K562 (cell line): ENCODE measurements around the gene DIS3L2. TPM values are rescaled to one million over a fixed set of nuclear protein-coding genes. Genes with fewer than 3 reads are reported as not detected.

Experiments
- ATAC-seq: fragments of 200-7000 bp; cut with Tn5 transposase; 3 replicates; pipeline ENCODE4 v1.9.1; 2020; ENCODE audit warnings: moderate library complexity
- BruUV-seq: library from RNA; stranded (reverse); fragments of 400-500 nt; replicated peaks from 2 replicates; lab custom pipeline; 2021; lab: Mats Ljungman, UMichigan
- CTCF ChIA-PET: fragments of 300-600 bp; formaldehyde crosslinking; extraction: SDS; loops from one replicate; lab custom pipeline; 2021; ENCODE audit warnings: low intra/inter-chr PET ratio; lab: Yijun Ruan, JAX
- POLR2A ChIA-PET: fragments of 300-600, 350-650 bp; sonication (Branson Sonifier 250); formaldehyde crosslinking; extraction: SDS; loops from one replicate; lab custom pipeline; 2021; ENCODE audit warnings: antibody characterized with exemption, inconsistent platforms; lab: Yijun Ruan, JAX
- DNase-seq, 4 experiments: peaks; one replicate each; pipeline versions ENCODE4 v3.0.0 to v3.0.0-alpha.2; 2011 to 2018; ENCODE audit warnings: low spot score in 3 of 4, mixed read lengths in 3 of 4; ENCODE audit errors: extremely low read depth in 1 of 4
- FAIRE-seq: peaks from 2 replicates; lab custom pipeline; 2011; peaks lifted over from hg19 to GRCh38; lab: Jason Lieb, UNC
- H2AFZ ChIP-seq: 2 replicates; pipeline ENCODE4 v1.6.0; 2011; ENCODE audit warnings: low read depth, low read length, control low read depth, inconsistent platforms
- H3K27ac ChIP-seq: fragments of 200-600 bp; 3 replicates; pipeline ENCODE4 v1.8.0; 2011; ENCODE audit warnings: low read depth, mild to moderate bottlenecking, control low read depth, inconsistent platforms, low read length, moderate library complexity, mixed read lengths; ENCODE audit errors: extremely low read depth
- H3K27me3 ChIP-seq, 2 experiments: fragments of 300-600 bp in 1 of 2; 2 replicates in 1 of 2; 3 replicates in 1 of 2; pipeline versions ENCODE4 v1.6.0 to v1.8.0; 2011; ENCODE audit warnings: inconsistent platforms in 2 of 2, low read length in 2 of 2, mild to moderate bottlenecking in 1 of 2, mixed read lengths in 1 of 2, moderate library complexity in 1 of 2; ENCODE audit not compliant: control insufficient read depth in 2 of 2, insufficient read depth in 2 of 2
- H3K36me3 ChIP-seq: fragments of 300-600 bp; 3 replicates; pipeline ENCODE4 v1.8.0; 2011; ENCODE audit warnings: mild to moderate bottlenecking, low read length, inconsistent platforms; ENCODE audit not compliant: control insufficient read depth, insufficient read depth
- H3K4me1 ChIP-seq, 2 experiments: fragments of 200-600 bp in 1 of 2; replicated peaks in 1 of 2; 2 replicates in 1 of 2; 3 replicates in 1 of 2; pipeline versions ENCODE4 v1.5.1 to v1.8.0; 2011; ENCODE audit warnings: inconsistent platforms in 2 of 2, low read length in 2 of 2, mild to moderate bottlenecking in 1 of 2, mixed read lengths in 1 of 2, moderate library complexity in 1 of 2; ENCODE audit not compliant: control insufficient read depth in 2 of 2, insufficient read depth in 2 of 2
- H3K4me2 ChIP-seq: 2 replicates; pipeline ENCODE4 v1.6.1; 2011; ENCODE audit warnings: low read length, control low read depth, inconsistent platforms, mixed read lengths; ENCODE audit not compliant: insufficient read depth
- H3K4me3 ChIP-seq: fragments of 200-600 bp; sonication (generic), shearing (Covaris generic); 2 replicates; pipeline ENCODE4 v1.5.1; 2016; ENCODE audit warnings: control low read depth, inconsistent platforms
- H3K79me2 ChIP-seq: fragments of 200-600 bp; 3 replicates; pipeline ENCODE4 v1.8.0; 2011; ENCODE audit warnings: low read length, inconsistent platforms; ENCODE audit not compliant: control insufficient read depth, insufficient read depth
- H3K9ac ChIP-seq, 2 experiments: 2 replicates each; pipeline versions ENCODE4 v1.6.0 to v1.6.1; 2011; ENCODE audit warnings: low read depth in 2 of 2, low read length in 2 of 2, control low read depth in 1 of 2, inconsistent platforms in 1 of 2, mild to moderate bottlenecking in 1 of 2, mixed read lengths in 1 of 2; ENCODE audit not compliant: insufficient read depth in 1 of 2
- H3K9me1 ChIP-seq: one replicate; pipeline ENCODE4 v1.6.0; 2011; ENCODE audit warnings: inconsistent platforms, mild to moderate bottlenecking, low read length, moderate library complexity; ENCODE audit not compliant: control insufficient read depth, insufficient read depth
- H3K9me3 ChIP-seq: replicated peaks from 2 replicates; pipeline ENCODE4 v1.5.1; 2011; ENCODE audit warnings: low read depth, low read length, inconsistent platforms; ENCODE audit not compliant: control insufficient read depth, insufficient read depth
- H4K20me1 ChIP-seq: replicated peaks from 2 replicates; pipeline ENCODE4 v1.6.1; 2011; ENCODE audit warnings: low read length, inconsistent platforms, mixed read lengths; ENCODE audit not compliant: control insufficient read depth, insufficient read depth
- EP400 ChIP-seq: fragments of 450-650 bp; IDR thresholded peaks from 2 replicates; pipeline ENCODE4 v1.6.1; 2017; ENCODE audit warnings: antibody characterized with exemption, mild to moderate bottlenecking, moderate library complexity
- FOXP1 ChIP-seq: sonication (generic); formaldehyde crosslinking; IDR thresholded peaks from 2 replicates; pipeline ENCODE4 v1.8.0; 2022; ENCODE audit warnings: mild to moderate bottlenecking, missing genetic modification reagents
- PCBP2 ChIP-seq: fragments of 200-400 bp; formaldehyde crosslinking; IDR thresholded peaks from 2 replicates; pipeline ENCODE4 v1.6.1; 2018; ENCODE audit warnings: low read length, low read depth, mild to moderate bottlenecking, moderate library complexity; ENCODE audit not compliant: poor library complexity, severe bottlenecking
- POLR2H ChIP-seq: IDR thresholded peaks from 2 replicates; pipeline ENCODE4 v1.6.1; 2016; ENCODE audit warnings: missing genetic modification characterization, low read depth, mild to moderate bottlenecking, control low read depth, missing compliant biosample characterization, moderate library complexity
- TAF1 ChIP-seq: IDR thresholded peaks from 2 replicates; pipeline ENCODE4 v1.6.1; 2011; ENCODE audit warnings: mild to moderate bottlenecking, low read length, moderate library complexity; ENCODE audit not compliant: insufficient read depth, control insufficient read depth, severe bottlenecking; ENCODE audit errors: extremely low read depth
- TFAM ChIP-seq: fragments of 250-450 bp; sonication (Bioruptor Pico); conservative IDR thresholded peaks from 2 replicates; pipeline ENCODE4 v1.5.0; 2021; ENCODE audit warnings: mild to moderate bottlenecking, moderate library complexity
- XRCC5 ChIP-seq: fragments of 200-400 bp; formaldehyde crosslinking; IDR thresholded peaks from 2 replicates; pipeline ENCODE4 v1.6.1; 2017; ENCODE audit warnings: low read depth, mild to moderate bottlenecking, low read length
- ZNF121 ChIP-seq: sonication (generic); formaldehyde crosslinking; conservative IDR thresholded peaks from 2 replicates; pipeline ENCODE4 v1.8.0; 2022; ENCODE audit warnings: missing genetic modification reagents
- WGBS: fragments of 100-300 bp; shearing (Covaris generic); methylation state at CpG from one replicate; pipeline ENCODE4 v1.1.6; 2016; ENCODE audit warnings: low coverage, mixed read lengths; ENCODE audit not compliant: insufficient coverage; ENCODE audit errors: missing lambda C conversion rate; 5-methylcytosine and 5-hydroxymethylcytosine counted together
- in situ Hi-C: fragments of 300-500 bp; cut with MboI; formaldehyde crosslinking; loops from 4 replicates; pipeline ENCODE4 v1.15.0; 2018; ENCODE audit warnings: inconsistent platforms, mixed read lengths
- intact Hi-C: fragments of 100-400 bp; cut with micrococcal nuclease; formaldehyde crosslinking; loops from 2 replicates; pipeline ENCODE4 v1.14.2; 2022
- polyA plus RNA-seq, 8 experiments: library from polyadenylated mRNA; depleted of rRNA in 4 of 8; stranded (reverse) in 5 of 8; unstranded in 3 of 8; fragments of >200 nt; fragmentation: Nextera tagmentation in 2 of 8; fragmentation: Illumina TruSeq in 1 of 8; extraction: Ambion mirVana in 2 of 8; extraction: Trizol in 1 of 8; gene quantifications; 2 replicates each; pipeline versions ENCODE4 v1.2.1 to v1.2.3, GENCODE V29; 2011 to 2014; ENCODE audit warnings: inconsistent platforms in 1 of 8, missing spikeins in 1 of 8
- total RNA-seq, 7 experiments: library from RNA; depleted of rRNA in 6 of 7; stranded (reverse); fragments of >200 nt in 6 of 7; fragmentation: Illumina TruSeq in 2 of 7; extraction: Trizol in 2 of 7; gene quantifications; 2 replicates each; pipeline versions ENCODE4 v1.2.1 to v1.2.3, GENCODE V29; 2011 to 2021; ENCODE audit warnings: low replicate concordance in 1 of 7
- TF ChIP-seq, protein P1 (sequence below), 3 experiments: fragments of 200-800 bp in 1 of 3; fragments of 250-450 bp in 1 of 3; fragments of 450-650 bp in 1 of 3; sonication (Bioruptor Pico) in 1 of 3; sonication (Bioruptor generic) in 1 of 3; formaldehyde crosslinking in 1 of 3; IDR thresholded peaks; 2 replicates each; pipeline versions ENCODE4 v1.6.1 to v1.8.0; 2016 to 2022; ENCODE audit warnings: mild to moderate bottlenecking in 2 of 3, missing genetic modification characterization in 2 of 3, missing compliant biosample characterization in 1 of 3, moderate library complexity in 1 of 3
- TF ChIP-seq, protein P2 (sequence below): sonication (generic); formaldehyde crosslinking; IDR thresholded peaks from 2 replicates; pipeline ENCODE4 v1.8.0; 2022; ENCODE audit warnings: mild to moderate bottlenecking, missing genetic modification reagents
- TF ChIP-seq, protein P3 (sequence below): IDR thresholded peaks from 2 replicates; pipeline ENCODE4 v1.6.1; 2011; ENCODE audit warnings: borderline replicate concordance, low read depth, mild to moderate bottlenecking, moderate library complexity, low read length; ENCODE audit not compliant: insufficient read depth, poor library complexity, severe bottlenecking
- TF ChIP-seq, protein P4 (sequence below): fragments of 450-650 bp; formaldehyde crosslinking; IDR thresholded peaks from 2 replicates; pipeline ENCODE4 v1.4.0; 2022; ENCODE audit warnings: mild to moderate bottlenecking, moderate library complexity

The DIS3L2 gene
- total and polyA plus RNA-seq, 9 of the 15 experiments (the other 6 are each of a cell fraction or from before 2014, with no cell fraction given), result 1.5 to 19.2 (median 11.2) TPM

DNA sequence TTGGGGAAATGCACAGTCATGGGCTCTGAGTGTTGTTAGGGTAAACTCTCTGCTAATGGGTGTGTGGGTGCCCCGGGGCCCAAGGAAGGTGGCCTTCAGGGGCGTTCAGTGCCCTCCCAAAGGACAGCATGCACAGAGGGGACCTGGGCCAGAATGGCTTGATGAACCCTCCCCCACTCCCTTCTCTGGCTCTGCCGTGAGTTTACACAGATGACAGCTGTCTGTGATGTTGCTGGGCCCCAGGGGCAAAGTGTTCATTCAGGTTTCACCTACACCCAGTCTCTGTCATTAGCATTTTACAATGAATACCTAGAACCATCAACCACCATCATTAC lies 38.5 kb upstream of the DIS3L2 start:
- Histone ChIP-seq H3K4me1 (peaks cover 0 to 31% of the 10 kb centered on the region in 2 experiments; a peak in 3 of 5 replicates), H3K36me3 (no peaks in the 10 kb centered on the region), H3K27me3 (peaks cover 30 to 74% of the 10 kb centered on the region in 2 experiments), H3K9me3 (no peaks in the 10 kb centered on the region), H3K4me3 (no peak overlapping the region), H3K27ac (no peak overlapping the region), H3K79me2 (no peaks in the 10 kb centered on the region), H4K20me1 (no peaks in the 10 kb centered on the region; the same call in none of the 2 replicates), H3K4me2 (no peak overlapping the region), H3K9ac (no peak overlapping the region), H3K9me1 (no peaks in the 10 kb centered on the region), H2AFZ (no peak overlapping the region)
- BruUV-seq, result no TSS peak
- POLR2A ChIA-PET, result no interaction called here
- intact Hi-C loops, result no loop called here
- FAIRE-seq, result no peak
- DNase-seq, result no peak
- no peak for ATAC-seq
- in situ Hi-C loops, result no loop called here
- 0% methylated on average over 1 of the region's 3 CpGs for WGBS
- CTCF ChIA-PET, result no interaction called here
- no peak for TF ChIP-seq EP400
- TF ChIP-seq TFAM (CRISPR knock-in tag), result no peak
- no peak for TF ChIP-seq TAF1
- TF ChIP-seq POLR2H (tag), result no peak
- TF ChIP-seq XRCC5, result no peak
- TF ChIP-seq, protein P1, sequence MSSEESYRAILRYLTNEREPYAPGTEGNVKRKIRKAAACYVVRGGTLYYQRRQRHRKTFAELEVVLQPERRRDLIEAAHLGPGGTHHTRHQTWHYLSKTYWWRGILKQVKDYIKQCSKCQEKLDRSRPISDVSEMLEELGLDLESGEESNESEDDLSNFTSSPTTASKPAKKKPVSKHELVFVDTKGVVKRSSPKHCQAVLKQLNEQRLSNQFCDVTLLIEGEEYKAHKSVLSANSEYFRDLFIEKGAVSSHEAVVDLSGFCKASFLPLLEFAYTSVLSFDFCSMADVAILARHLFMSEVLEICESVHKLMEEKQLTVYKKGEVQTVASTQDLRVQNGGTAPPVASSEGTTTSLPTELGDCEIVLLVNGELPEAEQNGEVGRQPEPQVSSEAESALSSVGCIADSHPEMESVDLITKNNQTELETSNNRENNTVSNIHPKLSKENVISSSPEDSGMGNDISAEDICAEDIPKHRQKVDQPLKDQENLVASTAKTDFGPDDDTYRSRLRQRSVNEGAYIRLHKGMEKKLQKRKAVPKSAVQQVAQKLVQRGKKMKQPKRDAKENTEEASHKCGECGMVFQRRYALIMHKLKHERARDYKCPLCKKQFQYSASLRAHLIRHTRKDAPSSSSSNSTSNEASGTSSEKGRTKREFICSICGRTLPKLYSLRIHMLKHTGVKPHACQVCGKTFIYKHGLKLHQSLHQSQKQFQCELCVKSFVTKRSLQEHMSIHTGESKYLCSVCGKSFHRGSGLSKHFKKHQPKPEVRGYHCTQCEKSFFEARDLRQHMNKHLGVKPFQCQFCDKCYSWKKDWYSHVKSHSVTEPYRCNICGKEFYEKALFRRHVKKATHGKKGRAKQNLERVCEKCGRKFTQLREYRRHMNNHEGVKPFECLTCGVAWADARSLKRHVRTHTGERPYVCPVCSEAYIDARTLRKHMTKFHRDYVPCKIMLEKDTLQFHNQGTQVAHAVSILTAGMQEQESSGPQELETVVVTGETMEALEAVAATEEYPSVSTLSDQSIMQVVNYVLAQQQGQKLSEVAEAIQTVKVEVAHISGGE (CRISPR knock-in tag; IDR thresholded peaks at IDR 0.05), result no peak
- no peak for TF ChIP-seq ZNF121 (CRISPR knock-in tag)
- TF ChIP-seq, protein P2, sequence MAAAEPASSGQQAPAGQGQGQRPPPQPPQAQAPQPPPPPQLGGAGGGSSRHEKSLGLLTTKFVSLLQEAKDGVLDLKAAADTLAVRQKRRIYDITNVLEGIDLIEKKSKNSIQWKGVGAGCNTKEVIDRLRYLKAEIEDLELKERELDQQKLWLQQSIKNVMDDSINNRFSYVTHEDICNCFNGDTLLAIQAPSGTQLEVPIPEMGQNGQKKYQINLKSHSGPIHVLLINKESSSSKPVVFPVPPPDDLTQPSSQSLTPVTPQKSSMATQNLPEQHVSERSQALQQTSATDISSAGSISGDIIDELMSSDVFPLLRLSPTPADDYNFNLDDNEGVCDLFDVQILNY (CRISPR knock-in tag), result no peak
- TF ChIP-seq FOXP1 (CRISPR knock-in tag), result no peak
- TF ChIP-seq, protein P3, sequence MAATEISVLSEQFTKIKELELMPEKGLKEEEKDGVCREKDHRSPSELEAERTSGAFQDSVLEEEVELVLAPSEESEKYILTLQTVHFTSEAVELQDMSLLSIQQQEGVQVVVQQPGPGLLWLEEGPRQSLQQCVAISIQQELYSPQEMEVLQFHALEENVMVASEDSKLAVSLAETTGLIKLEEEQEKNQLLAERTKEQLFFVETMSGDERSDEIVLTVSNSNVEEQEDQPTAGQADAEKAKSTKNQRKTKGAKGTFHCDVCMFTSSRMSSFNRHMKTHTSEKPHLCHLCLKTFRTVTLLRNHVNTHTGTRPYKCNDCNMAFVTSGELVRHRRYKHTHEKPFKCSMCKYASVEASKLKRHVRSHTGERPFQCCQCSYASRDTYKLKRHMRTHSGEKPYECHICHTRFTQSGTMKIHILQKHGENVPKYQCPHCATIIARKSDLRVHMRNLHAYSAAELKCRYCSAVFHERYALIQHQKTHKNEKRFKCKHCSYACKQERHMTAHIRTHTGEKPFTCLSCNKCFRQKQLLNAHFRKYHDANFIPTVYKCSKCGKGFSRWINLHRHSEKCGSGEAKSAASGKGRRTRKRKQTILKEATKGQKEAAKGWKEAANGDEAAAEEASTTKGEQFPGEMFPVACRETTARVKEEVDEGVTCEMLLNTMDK, result no peak
- no peak for TF ChIP-seq PCBP2
- TF ChIP-seq, protein P4, sequence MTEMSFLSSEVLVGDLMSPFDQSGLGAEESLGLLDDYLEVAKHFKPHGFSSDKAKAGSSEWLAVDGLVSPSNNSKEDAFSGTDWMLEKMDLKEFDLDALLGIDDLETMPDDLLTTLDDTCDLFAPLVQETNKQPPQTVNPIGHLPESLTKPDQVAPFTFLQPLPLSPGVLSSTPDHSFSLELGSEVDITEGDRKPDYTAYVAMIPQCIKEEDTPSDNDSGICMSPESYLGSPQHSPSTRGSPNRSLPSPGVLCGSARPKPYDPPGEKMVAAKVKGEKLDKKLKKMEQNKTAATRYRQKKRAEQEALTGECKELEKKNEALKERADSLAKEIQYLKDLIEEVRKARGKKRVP, result no peak
